ENCODE data around the gene PTPN18.
"Not testable (repeated sequence)": the region's sequence is repeated elsewhere in the genome, so short reads cannot be mapped to it uniquely, and the experiment has no call there.

The PTPN18 gene, protein sequence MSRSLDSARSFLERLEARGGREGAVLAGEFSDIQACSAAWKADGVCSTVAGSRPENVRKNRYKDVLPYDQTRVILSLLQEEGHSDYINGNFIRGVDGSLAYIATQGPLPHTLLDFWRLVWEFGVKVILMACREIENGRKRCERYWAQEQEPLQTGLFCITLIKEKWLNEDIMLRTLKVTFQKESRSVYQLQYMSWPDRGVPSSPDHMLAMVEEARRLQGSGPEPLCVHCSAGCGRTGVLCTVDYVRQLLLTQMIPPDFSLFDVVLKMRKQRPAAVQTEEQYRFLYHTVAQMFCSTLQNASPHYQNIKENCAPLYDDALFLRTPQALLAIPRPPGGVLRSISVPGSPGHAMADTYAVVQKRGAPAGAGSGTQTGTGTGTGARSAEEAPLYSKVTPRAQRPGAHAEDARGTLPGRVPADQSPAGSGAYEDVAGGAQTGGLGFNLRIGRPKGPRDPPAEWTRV

DNA sequence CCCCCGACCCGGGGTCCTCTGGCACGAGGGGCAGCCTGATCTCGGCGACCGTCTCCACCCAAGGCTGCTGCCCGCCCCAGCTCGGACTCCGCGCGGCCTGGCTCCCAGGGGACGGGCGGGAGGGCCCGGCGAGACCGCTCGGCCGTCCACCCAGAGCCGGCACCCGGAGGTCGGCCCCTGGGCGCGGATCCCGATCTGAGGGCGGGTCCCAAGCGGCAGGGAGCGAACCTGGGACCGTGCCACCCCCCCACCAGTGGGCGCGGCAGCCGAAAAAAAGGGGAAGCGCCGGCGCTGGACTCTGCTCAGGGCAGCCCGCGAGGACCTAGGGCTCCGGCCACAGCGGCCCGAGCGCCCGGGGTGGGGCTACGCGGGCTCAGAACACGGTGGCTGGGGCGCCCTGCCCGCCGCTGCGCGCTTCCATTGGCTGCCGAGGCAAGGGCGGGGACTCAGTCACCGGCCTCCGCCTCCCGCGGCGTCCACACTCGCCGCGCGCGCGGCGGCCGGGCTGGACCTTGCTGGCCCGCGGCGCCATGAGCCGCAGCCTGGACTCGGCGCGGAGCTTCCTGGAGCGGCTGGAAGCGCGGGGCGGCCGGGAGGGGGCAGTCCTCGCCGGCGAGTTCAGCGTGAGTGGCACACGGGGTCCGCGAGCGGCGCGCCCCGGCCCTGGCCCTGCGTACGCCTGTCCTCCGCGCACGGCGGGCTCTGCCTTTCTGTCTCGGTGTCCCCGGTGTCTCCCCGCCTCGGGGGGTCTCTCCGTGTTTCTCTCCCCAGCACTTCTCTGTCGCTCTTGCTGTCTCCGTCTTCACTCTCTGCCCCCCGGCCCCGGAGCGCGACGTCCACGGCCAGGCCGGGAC, at the start of gene PTPN18:
Gene PTPN18 (plus strand): TSS at position 479 of the 854 bp plus-strand sequence. CDS start 52 bp downstream, at position 531.
- peak; percentile 94 for DNase-seq

DNA sequence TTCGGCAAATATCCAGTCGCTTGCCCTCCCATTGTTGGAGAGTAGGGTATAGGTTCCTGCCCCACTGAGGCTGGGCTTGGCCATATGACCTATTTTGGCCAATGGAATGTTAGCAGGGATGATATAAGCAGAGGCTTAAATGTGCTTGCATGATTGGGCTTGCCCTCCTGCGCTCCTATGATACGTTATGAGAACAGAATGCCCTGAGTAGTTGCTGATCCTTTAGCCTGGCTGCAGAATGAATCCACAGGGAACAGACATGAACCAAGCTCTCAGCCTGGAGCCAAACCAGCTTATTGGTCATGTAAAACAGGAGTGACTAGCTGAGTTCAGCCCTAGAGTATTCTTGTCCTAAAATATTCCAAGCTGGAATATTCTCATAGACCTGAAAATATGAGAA, 48.0 kb upstream of the PTPN18 start:
- DNase-seq, result no peak

DNA sequence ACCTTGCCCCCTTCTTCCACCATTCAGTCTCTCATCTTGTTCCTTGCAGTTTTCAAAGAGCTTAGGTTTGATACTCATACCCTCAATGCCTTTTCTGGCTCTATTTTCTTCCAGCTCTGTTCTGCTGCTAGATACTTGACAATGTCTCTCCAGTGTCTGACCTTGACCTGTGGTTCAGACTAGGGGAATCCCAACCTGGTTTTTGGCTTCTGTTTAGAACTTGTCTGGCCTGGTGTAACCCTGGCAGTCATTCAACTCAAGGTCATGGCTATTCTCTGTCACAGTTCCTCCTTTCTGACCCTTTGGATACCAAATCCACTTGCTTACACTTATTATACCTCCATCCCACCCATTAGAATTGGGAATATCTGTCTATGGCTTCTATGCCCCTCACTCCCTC, 45.0 kb upstream of the PTPN18 start:
- DNase-seq, result no peak

DNA sequence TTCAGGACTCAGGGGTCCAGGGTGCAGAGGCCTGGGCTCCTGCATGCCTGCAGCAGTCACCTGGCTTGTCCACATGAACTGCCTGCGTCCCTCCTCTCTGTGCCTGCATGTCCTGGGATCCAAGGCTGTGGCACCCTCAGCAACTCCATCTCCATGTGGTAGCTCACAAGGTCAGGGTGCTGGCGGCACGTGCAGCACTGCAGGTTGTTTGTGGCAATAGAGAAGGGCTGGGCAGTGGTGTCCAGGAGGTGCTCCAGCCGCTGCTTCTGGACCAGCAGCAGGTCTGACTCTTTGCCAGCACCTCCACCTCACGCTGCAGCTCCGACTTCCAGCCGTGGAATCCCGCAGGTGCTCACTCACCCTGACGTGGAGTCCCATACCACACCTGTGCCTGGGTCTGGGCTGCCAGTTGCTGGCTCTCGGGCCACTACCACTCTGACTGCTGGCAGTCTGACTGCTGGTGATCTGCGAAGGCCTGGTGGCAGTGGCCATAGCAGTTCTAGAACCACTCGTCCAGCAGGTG, 42.0 kb upstream of the PTPN18 start:
- no peak for DNase-seq

DNA sequence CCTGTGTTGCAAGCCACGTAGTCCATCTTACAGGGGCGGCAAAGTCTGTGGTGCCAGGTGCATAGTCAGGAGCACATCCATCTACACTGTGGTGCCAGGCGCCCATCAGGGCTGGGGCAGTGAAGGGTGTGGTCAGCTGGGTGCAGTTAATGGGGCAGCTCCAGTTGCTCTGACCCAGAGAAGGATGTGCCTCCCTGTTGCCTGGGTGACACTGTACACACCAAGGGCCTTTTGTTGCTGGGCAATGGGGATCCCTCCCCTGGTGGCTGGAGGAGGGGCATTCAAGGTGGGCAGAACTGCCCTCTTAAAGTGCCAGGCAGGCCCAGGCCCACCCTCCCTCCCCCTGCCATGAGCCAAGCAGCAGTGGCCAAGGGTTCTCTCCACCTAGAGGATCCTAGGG, 41.5 kb upstream of the PTPN18 start:
- no peak for DNase-seq

DNA sequence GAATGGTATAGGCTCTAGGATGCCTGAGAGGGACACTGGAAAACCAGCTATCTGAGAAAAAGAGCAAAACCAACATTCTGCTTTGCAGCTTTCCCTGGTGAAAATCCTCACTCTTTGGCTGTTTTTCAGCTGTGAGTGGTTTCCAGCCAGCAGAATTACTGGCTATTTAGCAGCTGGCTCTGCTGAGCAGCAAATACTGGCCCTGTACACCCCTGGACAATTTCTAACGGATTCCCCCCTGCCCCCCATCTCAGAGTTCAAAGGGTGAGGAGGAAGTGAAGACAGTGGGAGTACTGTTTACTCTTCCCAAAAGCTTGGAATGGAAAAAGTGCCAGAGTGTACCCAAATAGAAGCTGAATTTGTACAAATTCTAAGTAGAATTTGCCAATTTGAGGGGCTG, 39.3 kb upstream of the PTPN18 start:
- DNase-seq, result no peak

DNA sequence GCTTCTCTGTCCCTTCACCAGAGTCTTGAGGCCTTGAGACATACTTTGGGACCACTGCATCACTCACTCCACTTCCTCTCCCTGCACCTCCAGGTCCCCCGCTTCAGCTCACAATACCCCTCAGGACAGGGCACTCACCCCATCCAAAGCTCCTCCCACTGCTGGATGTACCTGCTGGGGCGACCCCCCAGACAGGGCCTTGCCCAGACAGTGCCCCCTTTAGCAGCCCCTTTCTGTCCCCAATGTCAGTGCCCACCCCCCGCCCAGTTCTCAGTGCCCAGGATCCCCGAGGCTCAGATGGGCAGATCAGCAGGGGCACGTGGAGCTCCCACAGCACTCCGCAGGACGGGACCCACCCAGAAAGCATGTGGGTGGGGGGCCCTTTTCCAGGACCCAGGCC, 37.0 kb upstream of the PTPN18 start:
- DNase-seq, result no peak

DNA sequence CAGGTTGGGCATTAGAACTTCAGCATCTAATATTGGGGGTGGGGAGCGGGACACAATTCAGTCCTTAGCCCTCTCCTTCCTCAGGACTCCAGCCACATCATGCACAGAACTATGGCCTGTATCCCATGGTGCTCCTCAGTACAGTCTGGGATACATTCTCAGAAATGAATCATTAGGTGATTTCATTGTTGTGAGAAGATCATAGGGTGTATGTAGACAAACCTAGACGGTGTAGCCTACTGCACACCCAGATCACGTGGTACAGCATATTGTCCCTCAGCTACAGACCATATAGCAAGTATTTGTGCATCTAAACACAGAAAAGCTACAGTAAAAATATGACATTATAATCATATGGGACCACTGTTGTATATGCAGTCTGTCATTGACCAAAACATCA, 36.3 kb upstream of the PTPN18 start:
- no peak for DNase-seq

DNA sequence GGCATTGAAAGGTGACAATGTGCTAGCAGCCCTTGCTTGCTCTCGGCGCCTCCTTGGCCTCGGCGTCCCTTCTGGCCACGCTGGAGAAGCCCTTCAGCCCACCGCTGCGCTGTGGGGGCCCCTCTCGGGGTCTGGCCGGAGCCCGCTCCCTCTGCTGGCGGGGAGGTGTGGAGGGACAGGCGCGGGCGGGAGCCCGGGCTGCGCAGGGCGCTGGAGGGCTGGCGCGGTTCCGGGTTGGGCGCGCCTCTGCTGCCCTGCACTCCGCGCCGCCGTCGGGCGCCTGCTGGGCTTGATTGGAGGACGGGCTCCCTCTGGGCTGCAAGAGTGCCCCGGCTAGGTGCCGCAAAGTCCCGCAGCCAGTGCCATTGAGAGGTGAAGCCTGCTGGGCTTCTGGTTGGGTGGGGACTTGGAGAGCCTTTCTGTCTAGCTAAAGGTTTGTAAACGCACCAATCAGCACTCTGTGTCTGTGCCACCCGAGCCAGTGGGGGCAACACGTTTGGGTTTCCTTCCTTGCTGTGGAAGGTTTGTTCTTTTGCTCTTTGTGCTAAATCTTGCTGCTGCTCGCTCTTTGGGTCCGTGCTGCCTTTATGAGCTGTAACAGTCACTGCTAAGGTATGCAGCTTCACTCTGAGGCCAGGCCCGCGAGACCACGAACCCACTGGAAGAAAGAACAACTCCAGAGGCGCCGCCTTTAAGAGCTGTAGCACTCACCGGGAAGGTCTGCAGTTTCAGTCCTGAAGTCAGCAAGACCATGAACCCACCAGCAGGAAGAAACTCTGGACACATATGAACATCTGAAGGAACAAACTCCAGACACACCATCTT, 27.9 kb upstream of the PTPN18 start:
- no peak for DNase-seq

DNA sequence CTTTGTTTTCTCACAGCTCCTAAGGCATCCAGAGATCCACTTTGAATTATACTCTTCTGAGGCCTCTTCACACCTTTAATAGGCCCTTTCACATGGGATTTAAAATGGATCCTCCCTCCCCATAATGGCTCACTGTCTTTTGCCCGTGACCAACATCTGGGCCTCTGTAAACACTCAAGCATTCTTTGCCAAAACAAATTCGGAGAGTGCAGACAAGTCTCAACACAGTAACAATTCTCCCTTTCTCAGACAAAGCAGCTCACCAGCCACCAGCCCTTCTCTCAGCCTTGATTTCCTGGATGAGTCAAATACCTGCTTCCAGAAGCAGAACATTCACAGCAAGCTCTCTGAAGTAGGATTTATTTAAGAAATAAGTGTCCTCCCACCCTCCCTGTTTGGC, 27.1 kb upstream of the PTPN18 start:
- no peak for DNase-seq

DNA sequence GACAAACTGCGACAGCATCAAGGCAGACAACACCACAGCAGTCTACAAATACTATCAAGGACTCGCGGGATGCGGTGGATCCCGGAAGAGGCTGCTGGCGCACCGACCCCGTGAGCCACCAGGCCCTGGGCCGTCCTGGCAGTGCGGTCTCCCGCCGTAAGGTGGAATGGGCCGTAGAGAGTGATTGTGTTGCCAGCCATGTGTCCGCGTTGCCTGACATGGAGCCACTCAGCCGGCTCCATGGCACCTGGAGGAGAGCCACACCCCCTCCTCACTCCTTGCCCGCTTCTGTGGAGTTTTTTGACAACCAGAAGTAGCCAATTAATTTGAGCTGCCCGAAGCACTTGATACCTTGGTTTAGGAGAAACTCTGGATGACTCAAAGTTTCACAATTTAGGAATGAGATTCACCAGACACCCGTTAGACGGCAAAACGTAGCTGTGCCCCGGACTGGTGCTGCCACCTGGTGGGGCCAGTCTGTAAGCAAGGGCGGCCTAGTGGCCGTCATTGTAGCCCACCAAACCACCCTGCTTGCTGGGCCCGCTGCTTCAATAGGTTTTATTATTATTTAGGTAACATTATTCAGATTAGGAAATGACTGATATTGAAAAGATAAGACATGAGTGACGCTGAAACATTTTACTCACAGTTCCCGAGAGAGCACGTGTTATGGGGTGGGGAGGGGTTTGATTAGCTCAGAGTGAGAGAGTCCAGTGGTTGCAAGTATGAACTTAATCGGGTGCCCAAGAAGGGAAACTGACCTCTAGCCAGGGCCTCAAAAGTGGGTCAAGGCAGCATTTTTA, 23.4 kb upstream of the PTPN18 start:
- peak; percentile 78 for DNase-seq

DNA sequence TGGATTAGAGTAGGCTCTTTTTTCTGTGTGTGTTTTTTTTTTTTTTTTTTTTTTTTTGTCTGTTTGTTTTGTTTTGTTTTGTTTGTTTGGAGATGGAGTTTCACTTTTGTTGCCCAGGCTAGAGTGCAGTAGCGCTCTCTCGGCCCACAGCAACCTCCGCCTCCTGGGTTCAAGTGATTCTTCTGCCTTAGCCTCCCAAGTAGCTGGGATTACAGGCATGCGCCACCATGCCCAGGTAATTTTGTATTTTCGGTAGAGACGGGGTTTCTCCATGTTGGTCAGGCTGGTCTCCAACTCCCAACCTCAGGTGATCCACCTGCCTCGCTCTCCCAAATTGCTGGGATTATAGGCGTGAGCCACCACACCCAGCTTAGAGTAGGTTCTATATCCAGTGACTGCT, 22.6 kb upstream of the PTPN18 start:
- DNase-seq, result not testable (repeated sequence)

DNA sequence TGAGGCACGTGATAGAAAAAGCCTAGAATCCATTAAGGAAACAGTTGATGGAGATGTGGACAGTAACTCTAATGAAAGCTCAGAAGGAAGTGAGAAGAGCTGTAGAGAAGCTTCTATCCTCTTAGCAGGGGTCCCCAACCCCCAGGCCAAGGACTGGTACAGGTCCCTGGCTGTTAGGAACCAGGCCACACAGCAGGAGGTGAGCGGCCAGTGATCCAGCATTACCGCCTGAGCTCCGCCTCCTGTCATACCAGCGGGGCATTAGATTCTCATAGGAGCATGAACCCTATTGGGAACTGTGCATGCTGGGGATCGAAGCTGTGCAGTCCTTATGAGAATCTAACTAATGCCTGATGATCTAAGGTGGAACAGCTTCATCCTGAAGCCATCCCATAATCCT, 21.8 kb upstream of the PTPN18 start:
- no peak for DNase-seq

DNA sequence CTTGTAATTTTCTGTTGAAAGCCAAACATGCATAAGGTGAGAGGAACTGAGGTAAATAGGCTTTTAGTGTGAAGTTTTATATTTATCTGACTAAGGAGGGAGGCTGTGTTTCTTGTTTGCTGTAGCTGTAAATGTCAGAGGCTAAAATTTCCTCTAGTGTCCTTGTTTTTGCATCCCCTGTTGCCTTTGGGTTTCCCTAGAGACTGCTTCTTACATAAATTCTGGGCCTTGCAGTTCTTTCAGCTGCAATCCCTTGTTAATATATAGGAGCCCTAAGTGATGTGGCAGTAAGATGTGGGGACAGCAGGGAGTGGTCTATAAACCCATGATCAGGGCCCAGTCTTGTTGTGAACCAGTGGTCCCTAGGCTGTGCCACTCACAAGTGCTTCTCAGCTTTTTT, 20.6 kb upstream of the PTPN18 start:
- DNase-seq, result no peak

DNA sequence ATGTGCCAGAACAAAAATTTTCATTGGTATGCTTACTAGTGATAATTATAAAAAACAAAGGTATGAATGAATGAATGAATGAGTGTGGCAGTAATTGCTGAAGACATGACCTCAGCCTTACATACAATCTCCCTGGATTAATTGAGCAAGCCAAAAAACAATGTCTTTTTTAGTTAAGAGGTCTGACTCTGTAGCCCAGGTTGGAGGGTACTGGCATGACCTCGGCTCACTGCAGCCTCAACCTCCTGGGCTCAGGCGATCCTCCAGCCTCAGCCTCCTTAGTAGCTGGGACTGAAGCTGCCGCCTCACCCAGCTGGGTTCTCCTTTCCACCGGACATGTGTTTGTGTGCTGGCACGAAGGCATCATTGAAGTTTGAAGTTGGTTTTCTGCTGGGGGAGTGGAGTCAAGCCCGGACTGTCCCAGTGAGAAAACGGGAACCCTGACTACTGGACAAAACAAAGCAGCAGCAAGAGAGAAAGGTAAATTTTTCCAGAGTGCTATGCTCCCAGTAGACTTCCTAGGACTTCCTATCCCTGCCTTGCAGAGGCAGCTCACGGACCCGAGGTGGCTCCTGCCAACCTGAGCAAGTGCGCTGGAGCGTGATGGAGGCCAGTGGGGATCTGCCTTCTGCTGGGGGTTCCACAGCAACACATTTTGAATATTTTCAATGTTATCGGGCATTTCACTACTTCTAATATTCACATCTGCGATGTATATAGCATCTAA, 19.5 kb upstream of the PTPN18 start:
- DNase-seq, result no peak

DNA sequence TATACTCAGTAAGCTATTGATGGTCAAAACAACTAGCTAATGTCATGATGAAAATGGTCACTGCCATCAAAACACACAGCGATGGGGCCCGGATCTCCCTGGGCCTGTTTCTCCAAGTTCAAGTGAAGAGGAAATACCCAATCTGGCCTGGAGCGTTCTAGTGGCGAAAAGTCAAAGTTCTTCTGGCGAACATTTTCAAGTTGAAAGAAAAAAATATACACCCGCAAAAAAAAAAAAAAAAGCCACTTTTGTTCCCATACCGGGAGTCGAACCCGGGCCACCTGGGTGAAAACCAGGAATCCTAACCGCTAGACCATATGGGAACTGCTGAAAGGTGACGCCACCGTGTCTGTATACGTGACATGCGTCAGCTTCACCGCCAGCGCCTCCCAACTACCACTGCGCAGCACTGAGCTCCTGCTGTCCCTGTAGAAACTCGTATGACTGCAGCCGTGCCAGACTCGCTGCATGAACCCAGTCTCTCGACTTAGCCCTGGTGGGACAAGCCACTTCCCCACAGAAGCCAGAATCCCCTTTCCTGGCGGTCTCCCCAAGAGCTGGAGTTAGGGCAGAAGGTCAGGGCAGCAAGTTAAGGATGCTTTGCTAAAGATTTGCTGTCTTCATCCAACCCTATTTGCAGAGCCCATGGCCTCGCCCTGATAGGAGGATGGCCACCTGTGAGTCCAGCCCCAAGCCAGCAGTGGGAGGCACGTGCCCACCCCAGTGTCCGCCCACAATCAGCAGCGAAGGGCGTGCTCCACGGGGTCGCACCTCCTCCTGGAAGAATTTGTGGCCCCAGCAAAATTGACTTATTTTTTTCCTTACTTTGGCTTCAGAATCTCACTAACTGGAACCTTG, 18.8 kb upstream of the PTPN18 start:
- peak; percentile 39 for DNase-seq

DNA sequence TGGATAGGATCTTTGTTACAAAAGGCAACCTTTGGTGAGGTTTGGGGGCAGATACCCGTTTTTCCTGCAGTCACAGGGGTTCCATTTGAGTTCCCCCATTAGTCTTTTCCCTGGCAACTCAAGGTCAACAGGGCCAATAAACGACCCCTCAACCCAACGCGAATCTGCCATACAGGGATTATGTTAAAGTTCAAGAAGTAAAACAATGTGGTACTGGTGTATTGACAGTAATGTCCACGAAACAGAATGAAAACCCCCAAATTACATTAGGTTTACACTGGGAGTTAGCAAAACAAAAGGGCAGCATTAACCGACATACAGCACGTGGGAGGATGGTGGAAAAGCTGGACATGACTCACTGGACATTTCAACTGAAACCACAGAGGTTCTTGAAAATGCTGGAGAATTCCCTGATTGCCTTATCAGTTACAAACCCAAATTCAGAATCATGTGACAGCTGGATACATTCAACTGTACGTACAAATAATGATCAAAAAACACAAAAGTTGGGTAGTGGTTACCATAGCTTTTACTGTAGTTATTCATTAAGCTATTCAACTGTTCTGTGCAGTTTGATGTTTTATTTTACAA, 18.0 kb upstream of the PTPN18 start:
- peak; percentile 82 for DNase-seq

DNA sequence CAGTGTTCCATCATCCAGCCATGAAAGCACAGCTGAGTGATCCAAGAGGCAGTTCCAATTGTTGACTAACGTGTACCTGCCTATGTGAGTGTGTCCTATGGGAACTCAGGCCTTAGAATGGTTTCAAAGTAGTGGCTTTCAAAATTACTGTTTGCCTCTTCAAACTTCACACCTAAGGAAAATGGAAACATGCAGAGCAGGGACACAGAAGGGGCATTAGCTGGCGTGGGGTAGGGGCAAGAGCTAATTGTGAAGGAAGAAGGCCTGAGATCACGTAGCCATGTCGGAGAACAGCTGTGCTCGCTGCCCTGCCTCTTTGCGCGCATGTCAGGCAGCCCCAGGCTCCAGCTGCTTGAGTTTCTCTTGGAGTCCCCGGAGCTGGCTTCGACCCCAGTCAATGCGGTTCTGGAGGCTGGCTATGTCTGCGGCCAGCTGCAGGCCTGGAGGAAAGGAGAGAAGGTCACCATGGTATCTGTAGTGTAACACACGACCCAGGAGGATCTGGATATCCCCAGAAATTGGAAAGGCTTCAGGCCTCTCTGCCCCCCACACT, 17.0 kb upstream of the PTPN18 start:
- DNase-seq, result no peak
